Suprapubic skin (tissue), 4 donors: Measurements from ENCODE around the gene NT5DC3.

Experiments used
- EP300 ChIP-seq: sonication (generic); formaldehyde crosslinking; IDR thresholded peaks from one replicate; pipeline ENCODE4 v1.6.1; 2017; ENCODE audit warnings: antibody characterized with exemption
- POLR2A ChIP-seq, 2 donors: fragments of 450-650 bp; IDR thresholded peaks; one replicate each; pipeline ENCODE4 v1.6.1; 2017; ENCODE audit warnings: antibody characterized with exemption in 2 of 2, mild to moderate bottlenecking in 2 of 2, moderate library complexity in 2 of 2
- POLR2AphosphoS5 ChIP-seq, 3 donors: sonication (generic); formaldehyde crosslinking; IDR thresholded peaks; one replicate each; pipeline ENCODE4 v1.6.1; 2017; ENCODE audit warnings: antibody characterized with exemption in 3 of 3
- TF ChIP-seq, protein P1 (sequence below), 2 donors: fragments of 200-600 bp in 1 of 2; fragments of 450-650 bp in 1 of 2; sonication (generic) in 1 of 2; IDR thresholded peaks; one replicate each; pipeline ENCODE4 v1.5.1; 2016 to 2019; ENCODE audit warnings: antibody characterized with exemption in 2 of 2, mild to moderate bottlenecking in 1 of 2, moderate library complexity in 1 of 2

DNA sequence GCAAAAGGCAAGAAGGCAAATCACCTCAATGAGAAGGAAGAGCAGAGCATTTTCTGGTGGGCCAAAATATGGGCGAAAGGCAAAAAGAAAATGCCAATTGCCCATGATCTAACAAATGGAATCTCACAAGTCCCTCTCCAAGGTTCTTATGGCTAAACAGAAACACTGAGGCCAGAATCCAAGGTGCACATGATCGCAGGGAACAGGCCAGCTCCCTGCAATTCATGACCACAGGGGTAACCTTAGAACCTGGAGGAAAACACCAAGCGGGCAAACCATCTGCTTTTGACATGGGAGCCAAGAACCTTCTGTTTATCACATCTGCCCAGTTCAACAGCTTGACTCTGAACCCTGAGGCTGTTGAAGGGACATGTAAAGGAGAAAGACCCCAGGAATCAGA is 60.0 kb downstream of the NT5DC3 start:
- TF ChIP-seq, protein P1, sequence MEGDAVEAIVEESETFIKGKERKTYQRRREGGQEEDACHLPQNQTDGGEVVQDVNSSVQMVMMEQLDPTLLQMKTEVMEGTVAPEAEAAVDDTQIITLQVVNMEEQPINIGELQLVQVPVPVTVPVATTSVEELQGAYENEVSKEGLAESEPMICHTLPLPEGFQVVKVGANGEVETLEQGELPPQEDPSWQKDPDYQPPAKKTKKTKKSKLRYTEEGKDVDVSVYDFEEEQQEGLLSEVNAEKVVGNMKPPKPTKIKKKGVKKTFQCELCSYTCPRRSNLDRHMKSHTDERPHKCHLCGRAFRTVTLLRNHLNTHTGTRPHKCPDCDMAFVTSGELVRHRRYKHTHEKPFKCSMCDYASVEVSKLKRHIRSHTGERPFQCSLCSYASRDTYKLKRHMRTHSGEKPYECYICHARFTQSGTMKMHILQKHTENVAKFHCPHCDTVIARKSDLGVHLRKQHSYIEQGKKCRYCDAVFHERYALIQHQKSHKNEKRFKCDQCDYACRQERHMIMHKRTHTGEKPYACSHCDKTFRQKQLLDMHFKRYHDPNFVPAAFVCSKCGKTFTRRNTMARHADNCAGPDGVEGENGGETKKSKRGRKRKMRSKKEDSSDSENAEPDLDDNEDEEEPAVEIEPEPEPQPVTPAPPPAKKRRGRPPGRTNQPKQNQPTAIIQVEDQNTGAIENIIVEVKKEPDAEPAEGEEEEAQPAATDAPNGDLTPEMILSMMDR (IDR thresholded peaks at IDR 0.05): no peak
- TF ChIP-seq POLR2A (IDR thresholded peaks at IDR 0.05) (no peak), POLR2AphosphoS5 (IDR thresholded peaks at IDR 0.05) (no peak), EP300 (no peak)
